Activated naive CD4-positive, alpha-beta T cell treated with anti-CD3 and anti-CD28 coated beads for 36 hours (primary cell): ENCODE data around the gene MCRIP2. TPM values are rescaled to one million over a fixed set of nuclear protein-coding genes. Genes with fewer than 3 reads are reported as not detected.

Experiments
- CTCF ChIA-PET: fragments of 350-600 bp; sonication (Branson Sonifier 250); formaldehyde crosslinking; loops from one replicate; lab custom pipeline; 2021; ENCODE audit warnings: antibody characterized with exemption; lab: Charles Lee
- DNase-seq: peaks from one replicate; pipeline ENCODE4 v3.0.0-alpha.2; 2020
- H3K27ac Mint-ChIP-seq: one replicate; pipeline ENCODE4 v1.8.0; 2021; ENCODE audit warnings: mild to moderate bottlenecking, mixed read lengths
- H3K27me3 Mint-ChIP-seq: one replicate; pipeline ENCODE4 v1.8.0; 2021; ENCODE audit warnings: low read depth, mixed read lengths
- H3K36me3 Mint-ChIP-seq: one replicate; pipeline ENCODE4 v1.8.0; 2021; ENCODE audit warnings: low read depth, mixed read lengths
- H3K4me1 Mint-ChIP-seq: one replicate; pipeline ENCODE4 v1.8.0; 2021; ENCODE audit warnings: low read depth, mixed read lengths
- H3K4me3 Mint-ChIP-seq: one replicate; pipeline ENCODE4 v1.8.0; 2021; ENCODE audit warnings: mild to moderate bottlenecking, moderate library complexity, mixed read lengths
- H3K9me3 Mint-ChIP-seq: one replicate; pipeline ENCODE4 v1.8.0; 2021; ENCODE audit warnings: mixed read lengths
- intact Hi-C: fragments of 100-400 bp; cut with micrococcal nuclease; formaldehyde crosslinking; loops from one replicate; pipeline ENCODE4 v1.15.1; 2023
- total RNA-seq, 2 experiments: library from RNA; stranded (reverse); gene quantifications; one replicate each; pipeline ENCODE4 v1.2.3, GENCODE V29; 2021

MCRIP2 gene
- total RNA-seq, 2 experiments from 2014 or later, result 31.5 to 35.2 TPM

GRCh38 chr16:695355-696089 lies 53.9 kb downstream of the MCRIP2 start:
- no peaks in the 10 kb centered on the region for H3K36me3 Mint-ChIP-seq
- no peaks in the 10 kb centered on the region for H3K27me3 Mint-ChIP-seq
- CTCF ChIA-PET, result interaction anchor here (0.6 to 1.6 kb wide), 5 partner anchors 12 to 1968 kb away, joined by 3 to 4 read pairs (median 3); no protein-coding TSS in a partner anchor
- H3K4me3 Mint-ChIP-seq, result peak overlapping the region; percentile 71
- DNase-seq, result peak; percentile 69
- peaks cover 22% of the 10 kb centered on the region for H3K4me1 Mint-ChIP-seq
- no peaks in the 10 kb centered on the region for H3K9me3 Mint-ChIP-seq
- intact Hi-C loops, result no loop called here
- peak overlapping the region; percentile 30 for H3K27ac Mint-ChIP-seq

Other genes starting within 250 kb of the MCRIP2 start
- gene NME4, start 244.6 kb upstream of the MCRIP2 start, total RNA-seq, result 10 to 100 TPM; 86.7 to 87.0 TPM
- 1 to 10 TPM; 8.9 to 9.6 TPM for gene DECR2, start 239.9 kb upstream of the MCRIP2 start, total RNA-seq
- 10 to 100 TPM; 15.8 to 18.2 TPM for gene RAB11FIP3, start 216.2 kb upstream of the MCRIP2 start, total RNA-seq
- 10 to 100 TPM; 54.4 to 56.9 TPM for gene CAPN15, start 114.1 kb upstream of the MCRIP2 start, total RNA-seq
- not detected for gene PRR35, start 81.4 kb upstream of the MCRIP2 start, total RNA-seq
- under 1 TPM; 0.60 to 0.67 TPM for gene NHLRC4, start 74.8 kb upstream of the MCRIP2 start, total RNA-seq
- 10 to 100 TPM; 18.6 to 19.2 TPM for gene PIGQ, start 71.9 kb upstream of the MCRIP2 start, total RNA-seq
- gene RAB40C, start 51.8 kb upstream of the MCRIP2 start, total RNA-seq, result 1 to 10 TPM; 6.3 to 7.3 TPM
- under 1 TPM; 0.10 to 0.25 TPM for gene WFIKKN1, start 10.8 kb upstream of the MCRIP2 start, total RNA-seq
- 100 to 1,000 TPM; 121 to 122 TPM for gene METTL26, start 5.5 kb upstream of the MCRIP2 start, total RNA-seq
- 10 to 100 TPM; 65.9 to 66.9 TPM for gene WDR90, start 7.5 kb downstream of the MCRIP2 start, total RNA-seq
- 10 to 100 TPM; 81.9 to 84.0 TPM for gene RHOT2, start 26.3 kb downstream of the MCRIP2 start, total RNA-seq
- under 1 TPM; 0.60 to 0.94 TPM for gene RHBDL1, start 33.8 kb downstream of the MCRIP2 start, total RNA-seq
- 10 to 100 TPM; 40.3 to 44.1 TPM for gene STUB1, start 38.6 kb downstream of the MCRIP2 start, total RNA-seq
- gene JMJD8, start 42.5 kb downstream of the MCRIP2 start, total RNA-seq, result 10 to 100 TPM; 18.2 to 20.5 TPM
- gene WDR24, start 48.6 kb downstream of the MCRIP2 start, total RNA-seq, result 10 to 100 TPM; 17.4 to 17.7 TPM
- gene FBXL16, start 64.0 kb downstream of the MCRIP2 start, total RNA-seq, result 1 to 10 TPM; 3.7 to 5.7 TPM
- 10 to 100 TPM in 1 of 2 experiments, 1 to 10 TPM in 1; 8.2 to 11.0 TPM for gene METRN, start 73.3 kb downstream of the MCRIP2 start, total RNA-seq
- gene ANTKMT, start 79.3 kb downstream of the MCRIP2 start, total RNA-seq, result 10 to 100 TPM; 21.5 to 24.3 TPM
- 1 to 10 TPM; 1.2 to 1.3 TPM for gene CCDC78, start 84.6 kb downstream of the MCRIP2 start, total RNA-seq
- gene HAGHL, start 85.3 kb downstream of the MCRIP2 start, total RNA-seq, result 1 to 10 TPM; 6.5 to 7.7 TPM
- gene CIAO3, start 99.2 kb downstream of the MCRIP2 start, total RNA-seq, result 10 to 100 TPM; 32.7 to 34.3 TPM
- not detected for gene MSLN, start 118.9 kb downstream of the MCRIP2 start, total RNA-seq
- 1 to 10 TPM; 6.8 to 7.2 TPM for gene RPUSD1, start 146.6 kb downstream of the MCRIP2 start, total RNA-seq
- gene CHTF18, start 146.8 kb downstream of the MCRIP2 start, total RNA-seq, result 100 to 1,000 TPM; 126 to 127 TPM
- not detected for gene GNG13, start 158.9 kb downstream of the MCRIP2 start, total RNA-seq